ENCODE results near the gene RNASEH2A.
"Not testable (repeated sequence)": the region's sequence is repeated elsewhere in the genome, so short reads cannot be mapped to it uniquely, and the experiment has no call there.

The RNASEH2A gene

GRCh38 chr19:12794196-12794941, 12.0 kb upstream of the RNASEH2A start:
- DNase-seq = peak in 2 of 3 donors; percentile 27 to 34

DNA sequence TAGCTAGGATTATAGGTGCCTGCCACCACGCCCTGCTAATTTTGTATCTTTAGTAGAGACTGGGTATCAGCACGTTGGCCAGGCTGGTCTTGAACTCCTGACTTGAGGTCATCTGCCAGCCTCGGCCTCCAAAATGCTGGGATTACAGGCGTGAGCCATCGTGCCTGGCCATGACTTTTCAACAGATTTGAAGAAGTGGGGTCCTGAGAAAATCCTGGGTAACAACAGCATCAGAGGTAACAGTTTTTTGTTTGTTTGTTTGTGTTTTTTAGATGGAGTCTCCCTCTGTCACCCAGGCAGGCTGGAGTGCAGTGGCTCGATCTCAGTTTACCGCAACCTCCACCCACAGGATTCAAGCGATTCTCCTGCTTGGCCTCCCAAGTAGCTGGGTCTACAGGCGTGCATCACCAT, 11.4 kb upstream of the RNASEH2A start:
- DNase-seq = no peak

DNA sequence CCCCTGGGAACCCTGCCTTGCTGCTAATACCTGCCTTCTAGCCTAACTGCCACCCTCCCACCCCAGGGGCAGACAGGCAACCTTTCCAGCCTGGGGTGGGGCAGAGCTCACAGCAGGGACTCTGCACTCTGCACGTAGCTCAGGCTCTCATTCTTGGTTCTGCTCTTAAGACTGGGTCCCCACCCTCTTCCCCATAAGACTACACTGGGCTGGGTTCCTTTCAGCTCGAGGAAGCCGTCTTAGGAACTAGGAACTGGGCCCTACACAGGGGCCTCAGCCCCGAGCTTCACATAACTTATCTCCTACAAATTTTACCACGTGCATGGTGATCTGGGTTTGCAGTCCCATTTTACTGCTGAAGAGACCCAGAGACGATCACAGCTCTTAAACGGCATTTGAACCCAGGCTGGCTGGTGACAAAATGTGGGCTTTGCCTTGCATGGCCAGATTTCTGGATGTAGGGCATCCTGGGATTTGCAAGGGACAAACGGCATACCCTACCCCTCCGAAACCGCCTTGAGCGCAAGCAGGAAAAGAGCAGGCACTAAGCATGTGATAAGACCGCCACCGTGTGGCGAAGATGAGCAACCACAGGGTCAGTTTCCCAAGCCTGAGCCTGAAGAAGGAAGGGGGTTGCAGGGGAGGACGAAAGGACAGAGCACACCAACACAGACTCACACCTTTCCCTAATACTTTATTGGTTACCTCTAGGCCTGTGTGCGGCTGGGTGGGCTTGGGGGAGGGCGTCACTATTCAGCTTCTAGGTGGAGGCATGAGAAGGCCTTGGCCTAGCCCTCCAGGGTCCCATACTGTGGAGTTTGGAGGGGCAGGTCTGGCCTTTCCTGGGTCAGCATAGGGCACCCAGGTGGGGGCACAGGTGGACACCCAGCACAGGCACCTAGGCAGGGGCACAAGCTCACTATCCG, 10.0 kb upstream of the RNASEH2A start:
- DNase-seq = peak; percentile 88 to 90 (median 89)

GRCh38 chr19:12797141-12797587, 9.2 kb upstream of the RNASEH2A start:
- no peak for DNase-seq

DNA sequence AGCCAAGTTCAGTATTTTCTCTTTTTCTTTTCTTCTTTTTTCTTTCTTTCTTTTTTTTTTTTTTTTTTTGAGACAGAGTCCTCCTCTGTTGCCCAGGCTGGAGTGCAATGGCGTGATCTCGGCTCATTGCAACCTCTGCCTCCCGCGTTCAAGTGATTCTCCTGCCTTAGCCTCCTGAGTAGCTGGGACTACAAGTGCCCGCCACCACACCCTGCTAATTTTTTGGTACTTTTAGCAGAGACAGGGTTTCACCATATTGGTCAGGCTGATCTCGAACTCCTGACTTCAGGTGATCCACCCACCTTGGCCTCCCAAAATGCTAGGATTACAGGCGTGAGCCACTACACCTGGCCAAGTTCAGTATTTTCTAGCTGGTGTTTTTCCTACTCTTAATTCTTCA, 8.8 kb upstream of the RNASEH2A start:
- not testable (repeated sequence) for DNase-seq

DNA sequence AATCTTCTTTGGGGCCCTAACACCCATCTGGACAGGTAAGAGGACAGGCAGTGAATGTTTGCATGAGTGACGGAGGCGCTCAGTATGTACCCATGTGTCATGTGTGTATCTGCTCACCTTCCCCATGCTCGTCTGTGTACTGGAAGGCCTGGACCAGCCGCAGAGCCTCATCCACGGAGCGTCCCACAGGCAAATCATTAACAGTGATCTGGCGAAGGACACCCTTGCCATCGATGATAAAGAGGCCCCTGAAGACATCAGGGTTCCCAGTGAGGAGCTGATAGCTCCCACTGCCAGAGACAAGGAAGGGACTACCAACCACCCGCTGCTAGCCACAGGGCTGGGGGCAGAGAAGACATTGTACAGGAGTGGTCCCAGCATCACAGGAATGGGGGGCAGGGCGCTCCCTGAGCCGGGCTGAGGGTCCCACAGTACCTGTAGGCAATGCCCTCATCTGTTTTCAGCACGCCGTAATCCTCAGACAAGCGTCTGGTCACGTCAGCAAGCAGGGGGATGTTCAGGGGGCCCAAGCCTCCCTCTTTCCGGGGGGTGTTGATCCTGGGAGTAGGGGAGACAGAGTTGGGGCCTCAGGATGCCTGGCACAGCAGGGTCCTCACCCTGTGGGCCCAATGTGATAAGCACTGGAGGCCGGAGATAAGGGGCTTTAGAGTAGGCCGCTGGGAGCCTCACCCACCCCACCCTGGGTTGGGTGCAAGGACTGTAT, 6.5 kb upstream of the RNASEH2A start:
- peak in 1 of 3 donors; percentile 13 for DNase-seq

- DNase-seq = peak; percentile 64 to 71 (median 69)
Observed at GRCh38 chr19:12800466-12800770, 6.0 kb upstream of the RNASEH2A start.

- DNase-seq = peak in 2 of 3 donors; percentile 13 to 17
Observed at GRCh38 chr19:12800923-12801465, 5.4 kb upstream of the RNASEH2A start.

GRCh38 chr19:12801466-12802266, 4.7 kb upstream of the RNASEH2A start, which contains the start of the genes PRDX2 and THSD8:
Gene PRDX2, minus strand, starts transcription at chr19:12801800. Its CDS starts 539 bp downstream, at chr19:12801261.
Gene THSD8, plus strand, starts transcription at chr19:12802069. Its CDS starts 3 bp downstream, at chr19:12802072.
- peak; percentile 41 to 62 (median 42) for DNase-seq

DNA sequence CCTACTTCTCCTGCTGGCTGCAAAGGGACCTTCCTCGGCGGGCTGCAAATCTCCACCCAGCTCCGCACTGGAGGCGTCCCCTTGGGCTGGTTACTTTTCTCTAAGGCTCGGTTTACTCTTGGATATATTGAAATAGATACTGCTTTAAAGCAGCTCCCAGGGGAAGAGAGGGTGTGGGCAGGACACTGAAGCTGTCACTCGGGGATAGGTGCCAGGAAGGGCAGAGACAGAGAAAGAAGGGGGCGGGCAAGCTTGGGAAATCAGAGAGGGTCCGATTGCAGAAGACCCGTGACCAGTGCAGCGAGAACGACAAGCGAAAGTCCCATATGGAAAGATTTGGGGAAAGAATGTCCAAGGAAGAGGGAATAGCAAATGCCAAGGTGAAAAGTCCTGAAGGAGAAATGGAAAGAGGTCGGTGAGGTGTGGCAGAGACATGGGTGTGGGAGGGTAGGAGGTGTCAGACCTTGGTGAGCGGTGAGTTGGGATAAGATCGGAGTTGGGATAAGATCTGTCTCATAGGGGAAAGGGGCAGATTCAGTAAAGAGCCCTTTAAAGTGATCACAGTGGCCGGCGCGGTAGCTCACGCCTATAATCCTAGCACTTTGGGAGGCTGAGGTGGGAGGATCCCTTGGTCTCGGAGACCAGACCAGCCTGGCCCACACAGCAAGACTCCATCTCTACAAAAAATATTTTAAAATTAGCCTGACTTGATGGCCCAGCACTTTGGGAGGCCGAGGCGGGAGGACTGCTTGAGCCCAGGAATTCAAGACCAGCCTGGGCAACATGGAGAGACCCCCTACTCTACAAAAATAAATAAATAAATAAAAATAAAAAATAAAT, 3.9 kb upstream of the RNASEH2A start:
- DNase-seq = peak; percentile 27 to 41 (median 31)

- DNase-seq = peak in 1 of 3 donors; percentile 1
Observed at GRCh38 chr19:12804051-12804450, 2.3 kb upstream of the RNASEH2A start.

DNA sequence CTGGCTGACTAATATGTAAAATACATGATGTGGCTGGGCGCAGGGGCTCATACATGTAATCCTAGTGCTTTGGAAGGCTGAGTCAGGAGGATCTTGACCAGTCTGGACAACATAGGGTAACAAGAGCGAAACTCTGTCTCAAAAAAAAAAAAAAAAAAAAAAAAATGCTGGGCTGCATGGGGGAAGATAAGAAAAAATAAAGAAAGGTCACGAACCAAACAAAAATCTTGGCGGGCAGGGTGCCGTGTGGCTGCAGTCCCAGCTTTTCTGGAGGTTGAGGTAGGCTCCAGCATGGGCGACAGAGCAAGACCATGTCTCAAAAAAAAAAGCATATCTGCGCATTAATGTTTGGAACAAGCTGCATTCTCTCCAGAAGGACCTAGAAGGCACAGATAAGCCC, 8.7 kb downstream of the RNASEH2A start:
- no peak for DNase-seq

- not testable (repeated sequence) for DNase-seq
Observed at GRCh38 chr19:12817188-12817587, 10.8 kb downstream of the RNASEH2A start.

- peak in 1 of 3 donors; percentile 2 for DNase-seq
Observed at GRCh38 chr19:12817810-12818209, 11.4 kb downstream of the RNASEH2A start.

DNA sequence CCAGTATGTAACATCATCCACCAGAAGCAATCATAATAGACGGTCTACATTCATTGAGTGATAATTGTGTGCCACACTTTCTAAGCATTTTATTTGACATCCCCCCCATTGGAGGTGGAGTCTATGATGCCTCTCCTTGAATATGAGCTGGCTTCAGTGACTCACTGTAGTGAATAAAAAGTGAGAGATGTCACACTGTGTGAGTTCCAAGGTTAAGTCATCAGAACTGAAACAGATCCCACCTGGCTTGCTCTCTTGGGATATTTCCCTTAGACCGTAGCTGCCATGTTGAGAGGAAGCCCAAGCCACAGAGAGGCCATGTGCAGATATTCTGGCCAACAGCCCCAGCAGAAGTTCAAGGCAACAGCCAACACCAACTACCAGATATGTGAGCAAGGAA, 15.4 kb downstream of the RNASEH2A start:
- peak in 2 of 3 donors; percentile 45 to 51 for DNase-seq

DNA sequence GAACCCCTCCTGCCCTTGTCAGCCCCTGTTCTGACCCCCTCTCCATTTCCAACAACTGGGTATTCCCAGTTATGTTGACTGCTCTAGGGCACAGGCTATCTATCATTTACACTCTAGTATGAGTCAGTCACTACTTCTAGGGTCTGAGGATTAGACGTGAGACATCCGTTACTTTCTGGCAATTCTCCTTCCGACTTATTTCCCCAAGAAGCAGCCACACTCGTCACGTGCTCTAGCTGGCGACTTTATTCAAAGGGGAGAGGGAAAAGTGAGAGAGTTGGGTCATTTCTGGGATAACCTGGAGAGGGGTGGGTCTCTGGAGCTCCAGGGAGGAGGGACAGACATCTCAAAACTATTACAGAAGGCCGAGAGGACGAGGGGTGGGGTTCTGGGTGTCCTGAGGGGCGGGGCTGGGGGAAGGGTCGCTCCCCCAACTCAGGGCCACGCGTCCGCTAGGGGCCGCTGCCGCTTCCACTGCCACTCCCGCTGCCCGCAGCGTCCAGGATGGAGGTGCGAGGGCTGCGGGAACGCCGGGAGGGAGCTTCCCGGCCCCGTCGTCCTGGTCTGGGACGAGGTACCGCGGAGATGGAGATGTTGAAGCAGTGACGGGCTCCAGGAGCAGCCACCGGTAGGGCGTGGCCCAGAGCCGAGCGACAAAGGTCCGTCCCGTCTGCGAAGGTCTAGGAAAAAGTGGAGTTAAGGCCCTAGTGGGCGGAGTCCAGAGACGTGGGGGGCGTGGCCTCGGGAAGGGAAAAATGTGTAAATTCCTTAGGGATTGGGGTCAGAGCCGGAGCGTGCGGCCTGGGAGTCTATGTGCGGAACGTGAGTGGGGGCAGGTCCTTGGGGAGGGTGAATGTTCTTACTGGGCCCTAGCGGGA, 19.1 kb downstream of the RNASEH2A start:
- peak; percentile 52 to 68 (median 62) for DNase-seq

DNA sequence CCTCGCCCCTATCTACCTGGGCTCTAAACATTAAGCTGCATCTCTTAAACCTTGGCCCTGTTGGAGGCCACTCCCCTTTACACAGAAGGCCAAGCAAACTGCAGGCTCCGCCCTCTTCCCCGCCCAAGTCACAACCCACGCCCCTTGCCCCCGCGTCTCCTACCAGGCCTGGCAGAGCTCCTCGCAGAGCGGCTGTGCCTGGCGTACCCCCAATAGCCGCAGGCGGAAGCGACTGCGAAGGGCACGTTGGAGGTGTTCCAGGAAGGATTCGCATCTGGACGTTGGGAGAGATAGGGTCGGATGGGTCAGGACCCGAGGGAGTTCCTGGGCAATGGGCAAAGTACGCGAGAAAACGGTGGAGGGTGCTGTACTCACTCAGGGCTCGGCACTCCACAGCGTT, 22.1 kb downstream of the RNASEH2A start:
- DNase-seq = peak in 2 of 3 donors; percentile 31 to 56

DNA sequence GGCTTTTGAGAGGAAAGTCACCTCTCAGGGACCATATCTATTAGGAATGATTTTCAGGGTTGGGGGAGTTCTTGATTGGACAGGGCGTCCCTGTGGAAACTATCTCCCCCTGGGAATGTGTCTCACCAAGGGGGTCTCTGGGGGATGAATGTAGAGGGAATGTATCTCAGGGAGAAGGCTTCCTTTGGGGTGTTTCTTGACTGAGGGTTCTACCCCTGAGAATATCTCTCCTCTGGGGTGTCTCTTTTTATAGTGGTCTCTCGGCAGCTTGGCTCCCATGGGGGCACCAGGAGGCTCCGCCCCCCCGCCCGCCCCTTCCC, 27.0 kb downstream of the RNASEH2A start:
- no peak for DNase-seq

DNA sequence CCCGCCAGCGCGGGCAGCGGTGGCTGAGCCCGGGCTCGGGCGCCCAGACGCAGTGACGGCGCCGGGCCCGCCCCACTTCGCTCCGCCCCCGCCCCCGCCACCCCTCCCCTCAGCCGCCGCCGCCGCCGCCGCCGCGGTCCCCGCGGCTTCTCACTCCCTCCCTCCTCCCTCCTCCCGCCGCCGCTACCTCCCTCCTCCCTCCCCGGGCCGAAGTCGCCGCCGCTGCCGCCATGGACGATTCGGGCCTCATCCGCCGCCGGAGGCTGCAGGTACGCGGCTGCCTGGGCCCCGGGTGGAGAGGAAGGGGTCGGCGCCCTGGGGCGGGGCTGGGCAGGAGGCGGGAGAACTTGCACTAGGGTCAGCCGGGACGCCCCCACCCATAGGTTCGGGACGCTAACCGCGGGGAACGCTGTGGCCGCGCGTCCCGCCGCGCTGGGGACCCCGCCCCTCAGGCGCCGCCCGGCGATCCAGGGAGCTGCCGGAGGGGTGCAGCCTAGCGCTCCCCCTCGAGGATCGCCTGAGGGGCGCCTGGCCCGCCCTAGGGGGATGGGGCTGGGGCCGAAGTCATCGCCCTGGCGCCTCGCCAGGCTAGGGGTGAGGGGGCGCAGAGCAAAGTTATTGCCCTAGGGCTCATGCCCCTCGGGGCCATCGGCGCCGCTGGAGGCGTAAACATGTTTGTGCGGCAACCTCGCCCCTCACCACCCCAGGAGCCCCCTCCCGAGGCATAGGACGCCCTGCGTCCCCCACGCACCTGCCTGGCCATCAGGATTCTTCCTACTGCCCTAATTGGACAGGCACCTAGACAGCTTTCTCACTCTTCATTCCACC, 27.6 kb downstream of the RNASEH2A start:
- peak; percentile 18 to 69 (median 50) for DNase-seq
